AG09309 (cell line): Measurements from ENCODE around the gene KCNV2.
A peak's percentile ranks its signal among the peaks of the same experiment; 100 is the strongest.

Experiments used
- DNase-seq: peaks from one replicate; pipeline ENCODE4 v3.0.0-alpha.2; 2010; ENCODE audit warnings: low read depth
- H3K4me3 ChIP-seq: 2 replicates; pipeline ENCODE4 v1.5.1; 2011; ENCODE audit warnings: mild to moderate bottlenecking, low read depth, low read length, moderate library complexity; ENCODE audit not compliant: control insufficient read depth
- CTCF ChIP-seq: IDR thresholded peaks from 2 replicates; pipeline ENCODE4 v1.5.1; 2011; ENCODE audit warnings: mild to moderate bottlenecking, low read depth, low read length, inconsistent platforms; ENCODE audit not compliant: insufficient read depth, control insufficient read depth; ENCODE audit errors: missing control alignments

Gene KCNV2

GRCh38 chr9:2718001-2718697, 839 bp downstream of the KCNV2 start:
- no peak for DNase-seq
- H3K4me3 ChIP-seq, result no peak overlapping the region
- no peak for TF ChIP-seq CTCF

- no peak for DNase-seq
- no peak overlapping the region for H3K4me3 ChIP-seq
- TF ChIP-seq CTCF, result no peak
These were observed 1.4 kb downstream of the KCNV2 start for GRCh38 chr9:2718698-2719033.

- H3K4me3 ChIP-seq, result no peak overlapping the region
- no peak for DNase-seq
- TF ChIP-seq CTCF, result no peak
These were observed 2.9 kb downstream of the KCNV2 start for GRCh38 chr9:2720179-2720654.

GRCh38 chr9:2722715-2723114, 5.4 kb downstream of the KCNV2 start:
- peak; percentile 64 for DNase-seq
- TF ChIP-seq CTCF, result no peak
- no peak overlapping the region for H3K4me3 ChIP-seq

- no peak overlapping the region for H3K4me3 ChIP-seq
- TF ChIP-seq CTCF, result no peak
These were observed 6.2 kb downstream of the KCNV2 start for GRCh38 chr9:2723376-2724065.

GRCh38 chr9:2725126-2725525, 7.8 kb downstream of the KCNV2 start:
- H3K4me3 ChIP-seq, result no peak overlapping the region
- DNase-seq, result no peak
- no peak for TF ChIP-seq CTCF

More at GRCh38 chr9:2723376-2724065, 6.2 kb downstream of the KCNV2 start:
- DNase-seq, result no peak
